ENCODE data around the gene ZEB1. TPM values are rescaled to one million over a fixed set of nuclear protein-coding genes. Genes with fewer than 3 reads are reported as not detected.

Gene ZEB1
- total and polyA plus RNA-seq, 2 donors (not counting 1 experiment from before 2014, with no cell fraction given) = 73.7 to 221 TPM

- no peak overlapping the region for H3K4me2 ChIP-seq (ENCODE audit: extremely low read depth, insufficient read depth, low read length)
- TF ChIP-seq CTCF (conservative IDR thresholded peaks at IDR 0.05 in 1 of 2, IDR thresholded peaks at IDR 0.05 in 1 of 2; ENCODE audit: low read depth in 1 of 2, low read length in 2 of 2) (no peak), EZH2 (IDR thresholded peaks at IDR 0.05; ENCODE audit: low read length, missing control alignments) (no peak)
- no peaks in the 10 kb centered on the region for H3K27me3 ChIP-seq (ENCODE audit: control insufficient read depth, insufficient read depth, low read length)
- H3K9me3 ChIP-seq (ENCODE audit: control insufficient read depth, insufficient read depth, low read depth, low read length) = no peaks in the 10 kb centered on the region
- no peak overlapping the region for H3K4me3 ChIP-seq (replicated peaks in 1 of 4; ENCODE audit: control extremely low read depth in 1 of 4, insufficient read depth in 1 of 4, low read depth in 3 of 4, low read length in 4 of 4)
- H2AFZ ChIP-seq (ENCODE audit: low read length) = no peak overlapping the region
- DNase-seq (ENCODE audit: low read depth in 2 of 2) = no peak
- no peak overlapping the region for H3K9ac ChIP-seq (ENCODE audit: insufficient read depth, low read length)
- H3K79me2 ChIP-seq (ENCODE audit: control insufficient read depth, insufficient read depth, low read length) = peaks cover 29% of the 10 kb centered on the region
- H4K20me1 ChIP-seq (ENCODE audit: control insufficient read depth, extremely low read depth, insufficient read depth, low read length) = no peaks in the 10 kb centered on the region
- H3K36me3 ChIP-seq (ENCODE audit: control insufficient read depth, insufficient read depth, low read length) = peaks cover 8% of the 10 kb centered on the region
- no peak overlapping the region for H3K27ac ChIP-seq (ENCODE audit: insufficient read depth, low read length)
- H3K4me1 ChIP-seq (ENCODE audit: control insufficient read depth, extremely low read depth, insufficient read depth, low read length) = peaks cover 4% of the 10 kb centered on the region
These were observed 188.4 kb downstream of the ZEB1 start for GRCh38 chr10:31507427-31507826.

DNA sequence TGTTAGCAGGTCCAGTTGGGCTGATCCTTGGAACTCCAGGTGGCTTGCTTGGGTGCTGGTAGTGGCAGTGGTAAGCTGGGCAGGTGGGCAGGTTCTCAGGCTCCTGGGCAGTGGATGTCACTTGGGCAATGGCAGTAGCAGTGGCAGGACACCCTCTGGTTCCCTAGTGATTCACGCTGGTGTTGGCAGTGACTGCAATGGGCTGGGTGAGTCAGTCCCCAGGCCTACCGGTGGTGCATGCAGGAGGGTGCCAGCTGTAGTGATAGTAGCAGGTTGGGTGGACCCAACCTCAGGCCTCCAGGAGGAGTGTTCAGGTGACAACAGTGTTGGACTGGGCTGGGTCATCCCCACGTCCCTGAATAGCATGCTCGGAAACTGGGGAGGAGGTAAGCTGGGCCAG, 189.2 kb downstream of the ZEB1 start:
- peaks cover 9% of the 10 kb centered on the region for H3K36me3 ChIP-seq (ENCODE audit: control insufficient read depth, insufficient read depth, low read length)
- no peak overlapping the region for H2AFZ ChIP-seq (ENCODE audit: low read length)

GRCh38 chr10:31508882-31509281, 189.9 kb downstream of the ZEB1 start:
- H3K4me1 ChIP-seq (ENCODE audit: control insufficient read depth, extremely low read depth, insufficient read depth, low read length) = peaks cover 4% of the 10 kb centered on the region
- peaks cover 26% of the 10 kb centered on the region for H3K79me2 ChIP-seq (ENCODE audit: control insufficient read depth, insufficient read depth, low read length)
- H4K20me1 ChIP-seq (ENCODE audit: control insufficient read depth, extremely low read depth, insufficient read depth, low read length) = no peaks in the 10 kb centered on the region
- no peak overlapping the region for H3K9ac ChIP-seq (ENCODE audit: insufficient read depth, low read length)
- H2AFZ ChIP-seq (ENCODE audit: low read length) = no peak overlapping the region
- no peak overlapping the region for H3K27ac ChIP-seq (ENCODE audit: insufficient read depth, low read length)
- H3K27me3 ChIP-seq (ENCODE audit: control insufficient read depth, insufficient read depth, low read length) = no peaks in the 10 kb centered on the region
- H3K4me2 ChIP-seq (ENCODE audit: extremely low read depth, insufficient read depth, low read length) = no peak overlapping the region
- DNase-seq (ENCODE audit: low read depth in 2 of 2) = peak in 1 of 2 donors; percentile 77
- H3K9me3 ChIP-seq (ENCODE audit: control insufficient read depth, insufficient read depth, low read depth, low read length) = no peaks in the 10 kb centered on the region
- H3K4me3 ChIP-seq (replicated peaks in 1 of 4; ENCODE audit: control extremely low read depth in 1 of 4, insufficient read depth in 1 of 4, low read depth in 3 of 4, low read length in 4 of 4) = no peak overlapping the region
- no peak for TF ChIP-seq CTCF (conservative IDR thresholded peaks at IDR 0.05 in 1 of 2, IDR thresholded peaks at IDR 0.05 in 1 of 2; ENCODE audit: low read depth in 1 of 2, low read length in 2 of 2)
- no peak for TF ChIP-seq EZH2 (IDR thresholded peaks at IDR 0.05; ENCODE audit: low read length, missing control alignments)
- H3K36me3 ChIP-seq (ENCODE audit: control insufficient read depth, insufficient read depth, low read length) = peaks cover 11% of the 10 kb centered on the region

More for the DNA sequence above, 189.2 kb downstream of the ZEB1 start:
- peaks cover 4% of the 10 kb centered on the region for H3K4me1 ChIP-seq (ENCODE audit: control insufficient read depth, extremely low read depth, insufficient read depth, low read length)
- no peak overlapping the region for H3K4me3 ChIP-seq (replicated peaks in 1 of 4; ENCODE audit: control extremely low read depth in 1 of 4, insufficient read depth in 1 of 4, low read depth in 3 of 4, low read length in 4 of 4)
- no peak for DNase-seq (ENCODE audit: low read depth in 2 of 2)
- TF ChIP-seq EZH2 (IDR thresholded peaks at IDR 0.05; ENCODE audit: low read length, missing control alignments) (no peak), CTCF (conservative IDR thresholded peaks at IDR 0.05 in 1 of 2, IDR thresholded peaks at IDR 0.05 in 1 of 2; ENCODE audit: low read depth in 1 of 2, low read length in 2 of 2) (no peak)
- H3K4me2 ChIP-seq (ENCODE audit: extremely low read depth, insufficient read depth, low read length) = no peak overlapping the region
- H3K27ac ChIP-seq (ENCODE audit: insufficient read depth, low read length) = no peak overlapping the region
- H4K20me1 ChIP-seq (ENCODE audit: control insufficient read depth, extremely low read depth, insufficient read depth, low read length) = no peaks in the 10 kb centered on the region
- H3K79me2 ChIP-seq (ENCODE audit: control insufficient read depth, insufficient read depth, low read length) = peaks cover 27% of the 10 kb centered on the region
- no peaks in the 10 kb centered on the region for H3K9me3 ChIP-seq (ENCODE audit: control insufficient read depth, insufficient read depth, low read depth, low read length)
- no peaks in the 10 kb centered on the region for H3K27me3 ChIP-seq (ENCODE audit: control insufficient read depth, insufficient read depth, low read length)
- H3K9ac ChIP-seq (ENCODE audit: insufficient read depth, low read length) = no peak overlapping the region

Measured in fibroblast of lung (primary cell).